HepG2 (cell line): ENCODE measurements around the gene WNT4. TPM values are rescaled to one million over a fixed set of nuclear protein-coding genes. Genes with fewer than 3 reads are reported as not detected.

Experiments used
- ATAC-seq: fragments of 200-7000 bp; cut with Tn5 transposase; 3 replicates; pipeline ENCODE4 v1.9.1; 2020; ENCODE audit warnings: mild to moderate bottlenecking, moderate library complexity
- BruUV-seq: library from RNA; stranded (reverse); fragments of 400-500 nt; replicated peaks from 2 replicates; lab custom pipeline; 2021; lab: Mats Ljungman, UMichigan
- CTCF ChIA-PET: fragments of 300-600 bp; formaldehyde crosslinking; extraction: SDS; loops from one replicate; lab custom pipeline; 2021; ENCODE audit warnings: low total read pairs, inconsistent platforms, low intra/inter-chr PET ratio; lab: Yijun Ruan, JAX
- POLR2A ChIA-PET: fragments of 350-600 bp; sonication (Branson Sonifier 250); formaldehyde crosslinking; loops from one replicate; lab custom pipeline; 2020; ENCODE audit warnings: antibody characterized with exemption, inconsistent platforms; lab: Yijun Ruan, JAX
- DNase-seq: peaks from one replicate; pipeline ENCODE4 v3.0.0-alpha.2; 2015; ENCODE audit warnings: low spot score
- FAIRE-seq: peaks from 3 replicates; lab custom pipeline; 2011; peaks lifted over from hg19 to GRCh38; lab: Jason Lieb, UNC
- H2AFZ ChIP-seq: one replicate; pipeline ENCODE4 v1.6.1; 2011; ENCODE audit warnings: low read length, inconsistent platforms
- H3K27ac ChIP-seq: fragments of 300-600 bp; 3 replicates; pipeline ENCODE4 v1.8.0; 2011; ENCODE audit warnings: mixed run types, mild to moderate bottlenecking, mixed read lengths, low read length, inconsistent platforms; ENCODE audit not compliant: insufficient read depth; ENCODE audit errors: extremely low read length
- H3K27me3 ChIP-seq, 2 experiments: fragments of 200-600 bp in 1 of 2; 2 replicates in 1 of 2; 3 replicates in 1 of 2; pipeline versions ENCODE4 v1.6.0 to v1.8.0; 2011; ENCODE audit warnings: low read length in 2 of 2, mild to moderate bottlenecking in 2 of 2, moderate library complexity in 2 of 2, inconsistent platforms in 1 of 2; ENCODE audit not compliant: insufficient read depth in 2 of 2, control insufficient read depth in 1 of 2
- H3K36me3 ChIP-seq, 2 experiments: fragments of 200-600 bp in 1 of 2; replicated peaks in 1 of 2; 2 replicates in 1 of 2; 3 replicates in 1 of 2; pipeline versions ENCODE4 v1.5.1 to v1.8.0; 2011; ENCODE audit warnings: low read length in 2 of 2, inconsistent platforms in 1 of 2; ENCODE audit not compliant: insufficient read depth in 2 of 2, control insufficient read depth in 1 of 2
- H3K4me1 ChIP-seq: 2 replicates; pipeline ENCODE4 v1.5.1; 2012; ENCODE audit warnings: low read length, inconsistent platforms; ENCODE audit not compliant: insufficient read depth
- H3K4me2 ChIP-seq: 2 replicates; pipeline ENCODE4 v1.6.0; 2011; ENCODE audit warnings: low read depth, low read length, inconsistent platforms
- H3K4me3 ChIP-seq, 3 experiments: fragments of 200-600 bp in 1 of 3; sonication (generic), shearing (Covaris generic) in 1 of 3; replicated peaks in 1 of 3; 2 replicates each; pipeline ENCODE4 v1.5.1; 2011 to 2016; ENCODE audit warnings: low read length in 3 of 3, inconsistent platforms in 2 of 3, low read depth in 2 of 3, mild to moderate bottlenecking in 2 of 3, control low read depth in 1 of 3, mixed read lengths in 1 of 3; ENCODE audit not compliant: insufficient read depth in 1 of 3
- H3K79me2 ChIP-seq: one replicate; pipeline ENCODE4 v1.6.1; 2011; ENCODE audit warnings: low read length, inconsistent platforms; ENCODE audit not compliant: insufficient read depth
- H3K9ac ChIP-seq: 2 replicates; pipeline ENCODE4 v1.6.0; 2011; ENCODE audit warnings: mild to moderate bottlenecking, low read depth, low read length, inconsistent platforms; ENCODE audit not compliant: insufficient read depth
- H3K9me3 ChIP-seq: 2 replicates; pipeline ENCODE4 v1.5.1; 2012; ENCODE audit warnings: mild to moderate bottlenecking, low read length
- H4K20me1 ChIP-seq: 2 replicates; pipeline ENCODE4 v1.6.0; 2011; ENCODE audit warnings: inconsistent platforms, mild to moderate bottlenecking, low read length, moderate library complexity; ENCODE audit not compliant: insufficient read depth
- BHLHE40 ChIP-seq: IDR thresholded peaks from 2 replicates; pipeline ENCODE4 v1.6.1; 2011; ENCODE audit warnings: low read length, improper control_type of control experiment
- CHD4 ChIP-seq: fragments of 200-600 bp; sonication (generic); IDR thresholded peaks from 2 replicates; pipeline ENCODE4 v1.7.0; 2017; ENCODE audit warnings: mild to moderate bottlenecking, low read length, borderline replicate concordance
- FOXO1 ChIP-seq: sonication (generic); formaldehyde crosslinking; IDR thresholded peaks from 2 replicates; pipeline ENCODE4 v1.4.0; 2020; ENCODE audit warnings: missing genetic modification reagents
- HNRNPL ChIP-seq: fragments of 200-400 bp; formaldehyde crosslinking; IDR thresholded peaks from 2 replicates; pipeline ENCODE4 v1.6.1; 2017; ENCODE audit warnings: mild to moderate bottlenecking, low read depth, low read length
- KDM5B ChIP-seq: sonication (generic); formaldehyde crosslinking; IDR thresholded peaks from 2 replicates; pipeline ENCODE4 v1.4.0; 2020; ENCODE audit warnings: missing genetic modification reagents, mild to moderate bottlenecking, borderline replicate concordance
- MAFF ChIP-seq: IDR thresholded peaks from 2 replicates; pipeline ENCODE4 v1.6.1; 2011; ENCODE audit warnings: low read depth, low read length, improper control_type of control experiment
- PAF1 ChIP-seq: IDR thresholded peaks from 2 replicates; pipeline ENCODE4 v1.6.1; 2016; ENCODE audit warnings: missing genetic modification reagents, missing compliant biosample characterization
- RXRA ChIP-seq: sonication (generic); formaldehyde crosslinking; IDR thresholded peaks from 2 replicates; pipeline ENCODE4 v1.5.1; 2020; ENCODE audit warnings: missing genetic modification reagents
- SMARCE1 ChIP-seq: fragments of 450-650 bp; IDR thresholded peaks from 2 replicates; pipeline ENCODE4 v1.6.1; 2017; ENCODE audit warnings: borderline replicate concordance
- SRSF1 ChIP-seq: fragments of 200-400 bp; formaldehyde crosslinking; optimal IDR thresholded peaks from 2 replicates; pipeline ENCODE3; 2017; ENCODE audit warnings: mild to moderate bottlenecking, low read depth, low read length, moderate library complexity
- TMF1 ChIP-seq: sonication (generic); formaldehyde crosslinking; IDR thresholded peaks from 2 replicates; pipeline ENCODE4 v1.8.1; 2022; ENCODE audit warnings: low read depth, missing genetic modification reagents
- TOPORS ChIP-seq: sonication (generic); formaldehyde crosslinking; IDR thresholded peaks from 2 replicates; pipeline ENCODE4 v1.8.0; 2023; ENCODE audit warnings: mild to moderate bottlenecking, missing genetic modification reagents
- ZBTB20 ChIP-seq: sonication (generic); formaldehyde crosslinking; IDR thresholded peaks from 2 replicates; pipeline ENCODE4 v1.8.1; 2023; ENCODE audit warnings: missing genetic modification reagents, low read depth, mild to moderate bottlenecking, borderline replicate concordance
- ZKSCAN5 ChIP-seq: sonication (generic); formaldehyde crosslinking; IDR thresholded peaks from 2 replicates; pipeline ENCODE4 v1.5.1; 2020; ENCODE audit warnings: mild to moderate bottlenecking, missing genetic modification reagents
- ZNF501 ChIP-seq: sonication (generic); formaldehyde crosslinking; IDR thresholded peaks from 2 replicates; pipeline ENCODE4 v1.5.1; 2020; ENCODE audit warnings: mild to moderate bottlenecking, moderate library complexity, missing genetic modification reagents
- ZNF563 ChIP-seq: sonication (generic); formaldehyde crosslinking; IDR thresholded peaks from 2 replicates; pipeline ENCODE4 v1.8.0; 2022; ENCODE audit warnings: mild to moderate bottlenecking, moderate library complexity, missing genetic modification reagents
- WGBS: methylation state at CpG from one replicate; pipeline ENCODE4 v1.1.6; 2017; ENCODE audit warnings: low lambda C conversion rate; 5-methylcytosine and 5-hydroxymethylcytosine counted together
- in situ Hi-C: cut with HindIII; loops from 2 replicates; pipeline ENCODE4 v1.10.0; 2017; ENCODE audit warnings: low pct_unique_long_range_greater_than_20kb; ENCODE audit not compliant: extremely low pct_ligation_motif_present
- intact Hi-C: fragments of 100-400 bp; cut with micrococcal nuclease; formaldehyde crosslinking; loops from one replicate; pipeline ENCODE4 v1.10.0; 2022; ENCODE audit not compliant: unreplicated experiment
- polyA plus RNA-seq, 8 experiments: library from polyadenylated mRNA; depleted of rRNA in 3 of 8; stranded (reverse) in 7 of 8; unstranded in 1 of 8; fragments of >200 nt; fragmentation: Illumina TruSeq in 4 of 8; extraction: Trizol in 4 of 8; gene quantifications; 2 replicates each; pipeline versions ENCODE4 v1.2.1 to v1.2.3, GENCODE V29; 2011 to 2016; ENCODE audit warnings: low read depth in 4 of 8, missing spikeins in 1 of 8, mixed read lengths in 1 of 8; ENCODE audit not compliant: insufficient read depth in 1 of 8
- total RNA-seq, 5 experiments: library from RNA; depleted of rRNA; stranded (reverse); fragments of >200 nt; fragmentation: Illumina TruSeq; extraction: Trizol; gene quantifications; 2 replicates each; pipeline ENCODE4 v1.2.3, GENCODE V29; 2016; ENCODE audit warnings: low read depth in 1 of 5
- TF ChIP-seq, protein P1 (sequence below), 2 experiments: IDR thresholded peaks; 2 replicates each; pipeline ENCODE4 v1.6.1; 2011 to 2012; ENCODE audit warnings: low read length in 2 of 2, borderline replicate concordance in 1 of 2, low read depth in 1 of 2, mild to moderate bottlenecking in 1 of 2, moderate library complexity in 1 of 2
- TF ChIP-seq, protein P2 (sequence below): sonication (generic); formaldehyde crosslinking; IDR thresholded peaks from 2 replicates; pipeline ENCODE4 v1.9.0; 2021; ENCODE audit warnings: missing genetic modification reagents, borderline replicate concordance

The WNT4 gene
- total and polyA plus RNA-seq, 2 of the 13 experiments (the other 11 are each of a cell fraction or from before 2014, with no cell fraction given), result not detected

GRCh38 chr1:22126531-22126930 lies 16.4 kb downstream of the WNT4 start:
- Histone ChIP-seq H3K79me2 (no peaks in the 10 kb centered on the region), H3K27me3 (peaks cover 0 to 8% of the 10 kb centered on the region in 2 experiments; a peak in 2 of 5 replicates), H3K4me3 (no peak overlapping the region), H3K36me3 (no peaks in the 10 kb centered on the region), H3K27ac (no peak overlapping the region), H4K20me1 (no peaks in the 10 kb centered on the region), H3K9ac (no peak overlapping the region), H3K9me3 (no peaks in the 10 kb centered on the region), H3K4me1 (no peaks in the 10 kb centered on the region), H2AFZ (no peak overlapping the region), H3K4me2 (no peak overlapping the region)
- intact Hi-C loops (no loop called here), in situ Hi-C loops (no loop called here)
- TF ChIP-seq ZNF563 (CRISPR knock-in tag), result no peak
- no peak for TF ChIP-seq ZKSCAN5 (CRISPR knock-in tag)
- TF ChIP-seq SRSF1, result no peak
- no peak for TF ChIP-seq PAF1 (CRISPR knock-in tag)
- TF ChIP-seq, protein P1, sequence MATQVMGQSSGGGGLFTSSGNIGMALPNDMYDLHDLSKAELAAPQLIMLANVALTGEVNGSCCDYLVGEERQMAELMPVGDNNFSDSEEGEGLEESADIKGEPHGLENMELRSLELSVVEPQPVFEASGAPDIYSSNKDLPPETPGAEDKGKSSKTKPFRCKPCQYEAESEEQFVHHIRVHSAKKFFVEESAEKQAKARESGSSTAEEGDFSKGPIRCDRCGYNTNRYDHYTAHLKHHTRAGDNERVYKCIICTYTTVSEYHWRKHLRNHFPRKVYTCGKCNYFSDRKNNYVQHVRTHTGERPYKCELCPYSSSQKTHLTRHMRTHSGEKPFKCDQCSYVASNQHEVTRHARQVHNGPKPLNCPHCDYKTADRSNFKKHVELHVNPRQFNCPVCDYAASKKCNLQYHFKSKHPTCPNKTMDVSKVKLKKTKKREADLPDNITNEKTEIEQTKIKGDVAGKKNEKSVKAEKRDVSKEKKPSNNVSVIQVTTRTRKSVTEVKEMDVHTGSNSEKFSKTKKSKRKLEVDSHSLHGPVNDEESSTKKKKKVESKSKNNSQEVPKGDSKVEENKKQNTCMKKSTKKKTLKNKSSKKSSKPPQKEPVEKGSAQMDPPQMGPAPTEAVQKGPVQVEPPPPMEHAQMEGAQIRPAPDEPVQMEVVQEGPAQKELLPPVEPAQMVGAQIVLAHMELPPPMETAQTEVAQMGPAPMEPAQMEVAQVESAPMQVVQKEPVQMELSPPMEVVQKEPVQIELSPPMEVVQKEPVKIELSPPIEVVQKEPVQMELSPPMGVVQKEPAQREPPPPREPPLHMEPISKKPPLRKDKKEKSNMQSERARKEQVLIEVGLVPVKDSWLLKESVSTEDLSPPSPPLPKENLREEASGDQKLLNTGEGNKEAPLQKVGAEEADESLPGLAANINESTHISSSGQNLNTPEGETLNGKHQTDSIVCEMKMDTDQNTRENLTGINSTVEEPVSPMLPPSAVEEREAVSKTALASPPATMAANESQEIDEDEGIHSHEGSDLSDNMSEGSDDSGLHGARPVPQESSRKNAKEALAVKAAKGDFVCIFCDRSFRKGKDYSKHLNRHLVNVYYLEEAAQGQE (IDR thresholded peaks at IDR 0.05; ENCODE audit: borderline replicate concordance in 1 of 2, low read depth in 1 of 2, low read length in 2 of 2), result no peak
- no peak for TF ChIP-seq FOXO1 (CRISPR knock-in tag)
- no peak for TF ChIP-seq RXRA (CRISPR knock-in tag)
- TF ChIP-seq MAFF, result no peak
- TF ChIP-seq KDM5B (CRISPR knock-in tag), result no peak
- no peak for TF ChIP-seq TMF1
- no peak for TF ChIP-seq TOPORS
- no peak for TF ChIP-seq CHD4
- TF ChIP-seq BHLHE40, result no peak
- TF ChIP-seq ZBTB20 (CRISPR knock-in tag), result no peak
- TF ChIP-seq HNRNPL, result no peak
- no peak for TF ChIP-seq ZNF501 (CRISPR knock-in tag)
- TF ChIP-seq, protein P2, sequence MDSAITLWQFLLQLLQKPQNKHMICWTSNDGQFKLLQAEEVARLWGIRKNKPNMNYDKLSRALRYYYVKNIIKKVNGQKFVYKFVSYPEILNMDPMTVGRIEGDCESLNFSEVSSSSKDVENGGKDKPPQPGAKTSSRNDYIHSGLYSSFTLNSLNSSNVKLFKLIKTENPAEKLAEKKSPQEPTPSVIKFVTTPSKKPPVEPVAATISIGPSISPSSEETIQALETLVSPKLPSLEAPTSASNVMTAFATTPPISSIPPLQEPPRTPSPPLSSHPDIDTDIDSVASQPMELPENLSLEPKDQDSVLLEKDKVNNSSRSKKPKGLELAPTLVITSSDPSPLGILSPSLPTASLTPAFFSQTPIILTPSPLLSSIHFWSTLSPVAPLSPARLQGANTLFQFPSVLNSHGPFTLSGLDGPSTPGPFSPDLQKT (CRISPR knock-in tag), result no peak
- TF ChIP-seq SMARCE1, result no peak
- BruUV-seq, result no TSS peak
- 53% methylated on average over 4 of the region's 12 CpGs for WGBS
- ATAC-seq (no peak), DNase-seq (no peak), FAIRE-seq (no peak)
- ChIA-PET CTCF (no interaction called here), POLR2A (no interaction called here)
